ENCODE data around the gene CIAO3. TPM values are rescaled to one million over a fixed set of nuclear protein-coding genes. Genes with fewer than 3 reads are reported as not detected.

The CIAO3 gene
- total and polyA plus RNA-seq, 2 donors (not counting 1 experiment from before 2014, with no cell fraction given), result 59.4 to 68.4 TPM

DNA sequence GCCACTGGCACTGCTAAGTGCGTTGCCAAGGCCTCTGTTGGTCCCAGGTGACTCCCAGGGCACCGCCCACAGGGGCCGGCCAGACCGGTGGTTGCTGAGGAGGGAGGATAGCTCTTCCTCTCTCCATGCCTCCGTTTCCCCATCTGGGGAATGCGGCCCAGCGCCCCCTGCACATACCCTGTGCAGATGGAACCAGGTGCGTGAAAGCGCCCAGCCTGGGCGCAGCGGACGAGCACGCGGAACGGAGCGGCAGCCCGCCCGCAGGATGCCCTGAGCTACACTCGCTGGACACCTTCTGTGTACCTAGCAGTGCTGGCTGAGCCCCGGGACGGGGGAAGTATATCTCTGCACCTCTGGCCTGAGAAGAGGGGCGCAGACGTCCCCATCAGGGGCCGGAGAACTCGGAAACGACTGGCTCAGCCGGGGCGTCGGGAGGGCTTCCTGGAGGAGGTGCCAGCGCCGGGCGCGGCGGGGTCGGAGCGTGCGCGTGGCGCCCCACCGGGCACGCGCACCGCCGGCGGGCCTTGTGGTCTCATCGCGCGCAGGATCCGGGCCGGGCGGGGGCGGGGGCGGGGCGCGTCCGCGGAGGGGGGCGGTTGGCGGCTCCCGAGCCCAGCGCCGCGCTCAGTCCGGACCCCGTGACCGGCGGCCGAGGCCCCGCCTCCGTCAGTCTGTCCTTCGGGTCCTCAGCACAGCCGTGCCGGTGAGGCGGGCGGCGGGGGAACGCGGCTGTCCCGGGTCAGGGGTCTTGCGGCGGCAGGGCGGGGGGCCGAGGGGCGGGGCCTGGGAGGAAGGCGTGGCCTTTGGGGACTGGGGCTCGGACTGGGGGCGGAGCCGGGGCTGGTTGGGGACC is 14.1 kb downstream of the CIAO3 start, which contains the start of the genes CCDC78 and HAGHL:
Gene CCDC78, minus strand, starts transcription at position 6 of the 853 bp plus-strand sequence. CDS start 76 bp downstream, outside the sequence.
Gene HAGHL, plus strand, starts transcription at position 669 of the 853 bp plus-strand sequence. CDS start 404 bp downstream, outside the sequence.
- no peaks in the 10 kb centered on the region for H3K9me3 Mint-ChIP-seq (ENCODE audit: insufficient read depth)
- H3K4me1 Mint-ChIP-seq, result peaks cover 19% of the 10 kb centered on the region
- Histone ChIP-seq H3K79me2 (ENCODE audit: control insufficient read depth, insufficient read depth, low read length) (no peaks in the 10 kb centered on the region), H3K27ac (ENCODE audit: low read length in 2 of 2) (peak within 1 kb of the TSS; percentile 73 to 87), H2AFZ (ENCODE audit: insufficient read depth, low read depth, low read length, poor library complexity, severe bottlenecking) (peak within 1 kb of the TSS; percentile 62), H3K4me1 (ENCODE audit: control insufficient read depth in 2 of 2, insufficient read depth in 2 of 2, low read length in 2 of 2) (peaks cover 13 to 34% of the 10 kb centered on the region in 2 donors), H3K4me2 (replicated peaks; ENCODE audit: low read depth, low read length, poor library complexity, severe bottlenecking) (peak within 1 kb of the TSS; percentile 97), H3K9me3 (ENCODE audit: control extremely low read depth in 1 of 3, control insufficient read depth in 2 of 3, insufficient read depth in 1 of 3, low read length in 2 of 3) (peaks cover 0 to 1% (median 0%) of the 10 kb centered on the region in 3 donors), H3K4me3 (ENCODE audit: control extremely low read depth in 1 of 5, extremely low read depth in 1 of 5, insufficient read depth in 1 of 5, low read depth in 2 of 5, low read length in 4 of 5) (peak within 1 kb of the TSS; percentile 42 to 81 (median 70)), H3K27me3 (replicated peaks in 1 of 4; ENCODE audit: control extremely low read depth in 1 of 4, control insufficient read depth in 3 of 4, insufficient read depth in 4 of 4, low read length in 3 of 4) (no peaks in the 10 kb centered on the region), H3K36me3 (replicated peaks in 1 of 2; ENCODE audit: control extremely low read depth in 1 of 2, control insufficient read depth in 1 of 2, extremely low read depth in 1 of 2, insufficient read depth in 2 of 2, low read length in 1 of 2) (peaks cover 0 to 6% of the 10 kb centered on the region in 2 experiments), H3K9ac (ENCODE audit: low read length) (peak within 1 kb of the TSS; percentile 86), H4K20me1 (ENCODE audit: control insufficient read depth, insufficient read depth, low read length, poor library complexity, severe bottlenecking) (peaks cover 19% of the 10 kb centered on the region)
- intact Hi-C loops (cut with micrococcal nuclease), result loop anchor here (1.0 to 5.0 kb wide), 2 partner anchors 62 to 886 kb away; partner anchors contain the start of genes CHTF18, CRAMP1, IFT140 and RPUSD1
- H3K4me3 Mint-ChIP-seq, result peak within 1 kb of the TSS; percentile 79
- WGBS (ENCODE audit: insufficient coverage), result 3% methylated on average over 81 of the region's 88 CpGs
- TF ChIP-seq, protein P1, sequence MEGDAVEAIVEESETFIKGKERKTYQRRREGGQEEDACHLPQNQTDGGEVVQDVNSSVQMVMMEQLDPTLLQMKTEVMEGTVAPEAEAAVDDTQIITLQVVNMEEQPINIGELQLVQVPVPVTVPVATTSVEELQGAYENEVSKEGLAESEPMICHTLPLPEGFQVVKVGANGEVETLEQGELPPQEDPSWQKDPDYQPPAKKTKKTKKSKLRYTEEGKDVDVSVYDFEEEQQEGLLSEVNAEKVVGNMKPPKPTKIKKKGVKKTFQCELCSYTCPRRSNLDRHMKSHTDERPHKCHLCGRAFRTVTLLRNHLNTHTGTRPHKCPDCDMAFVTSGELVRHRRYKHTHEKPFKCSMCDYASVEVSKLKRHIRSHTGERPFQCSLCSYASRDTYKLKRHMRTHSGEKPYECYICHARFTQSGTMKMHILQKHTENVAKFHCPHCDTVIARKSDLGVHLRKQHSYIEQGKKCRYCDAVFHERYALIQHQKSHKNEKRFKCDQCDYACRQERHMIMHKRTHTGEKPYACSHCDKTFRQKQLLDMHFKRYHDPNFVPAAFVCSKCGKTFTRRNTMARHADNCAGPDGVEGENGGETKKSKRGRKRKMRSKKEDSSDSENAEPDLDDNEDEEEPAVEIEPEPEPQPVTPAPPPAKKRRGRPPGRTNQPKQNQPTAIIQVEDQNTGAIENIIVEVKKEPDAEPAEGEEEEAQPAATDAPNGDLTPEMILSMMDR (IDR thresholded peaks at IDR 0.05), result no peak
- no peak for TF ChIP-seq EZH2 (IDR thresholded peaks at IDR 0.05; ENCODE audit: borderline replicate concordance, insufficient read depth, low read depth, low read length, poor library complexity, severe bottlenecking)
- ChIA-PET POLR2A (interaction anchor here (0.6 to 2.2 kb wide), 2 partner anchors 11 to 28 kb away, joined by 7 to 11 read pairs; partner anchors contain the start of gene METRN), CTCF (interaction anchor here (1.1 to 1.8 kb wide), 3 partner anchors 11 to 14 kb away, joined by 3 to 8 read pairs (median 4); partner anchors contain the start of gene CIAO3)
- ATAC-seq (ENCODE audit: low read depth), result peak; percentile 59
- H3K27ac Mint-ChIP-seq, result peak within 1 kb of the TSS; percentile 74
- H3K27me3 Mint-ChIP-seq, result no peaks in the 10 kb centered on the region
- DNase-seq, result peak; percentile 79
